SKM-1 (cell line): Measurements from ENCODE around the gene RMND1.
"Not testable (repeated sequence)": the region's sequence is repeated elsewhere in the genome, so short reads cannot be mapped to it uniquely, and the experiment has no call there.

ENCODE experiments used
- DNase-seq: peaks from one replicate; lab custom pipeline; 2025; ENCODE audit not compliant: unreplicated experiment; lab: John Stamatoyannopoulos, UW

RMND1 gene

GRCh38 chr6:151452750-151453427, 963 bp upstream of the RMND1 start:
- DNase-seq: no peak

GRCh38 chr6:151451417-151451949, 443 bp downstream of the RMND1 start:
- DNase-seq: no peak

GRCh38 chr6:151450928-151451327, 998 bp downstream of the RMND1 start:
- DNase-seq: not testable (repeated sequence)

- DNase-seq: no peak
Observed at GRCh38 chr6:151448623-151449022, 3.3 kb downstream of the RMND1 start.

GRCh38 chr6:151447237-151447636, 4.7 kb downstream of the RMND1 start:
- DNase-seq: no peak

- DNase-seq: no peak
Observed at GRCh38 chr6:151445482-151445881, 6.4 kb downstream of the RMND1 start.

- DNase-seq: no peak
Observed at GRCh38 chr6:151443911-151444621, 7.9 kb downstream of the RMND1 start.

GRCh38 chr6:151443454-151443853, 8.5 kb downstream of the RMND1 start:
- DNase-seq: no peak

- no peak for DNase-seq
Observed at GRCh38 chr6:151442371-151442770, 9.6 kb downstream of the RMND1 start.

GRCh38 chr6:151441390-151442166, 10.3 kb downstream of the RMND1 start:
- no peak for DNase-seq

- no peak for DNase-seq
Observed at GRCh38 chr6:151440930-151441329, 11.0 kb downstream of the RMND1 start.

- no peak for DNase-seq
Observed at GRCh38 chr6:151440498-151440897, 11.4 kb downstream of the RMND1 start.

- no peak for DNase-seq
Observed at GRCh38 chr6:151437401-151437800, 14.5 kb downstream of the RMND1 start.

- no peak for DNase-seq
Observed at GRCh38 chr6:151436802-151437201, 15.1 kb downstream of the RMND1 start.

- DNase-seq: no peak
Observed at GRCh38 chr6:151436300-151436699, 15.6 kb downstream of the RMND1 start.

GRCh38 chr6:151434369-151434768, 17.6 kb downstream of the RMND1 start:
- DNase-seq: no peak

GRCh38 chr6:151432651-151433050, 19.3 kb downstream of the RMND1 start:
- DNase-seq: no peak

- no peak for DNase-seq
Observed at GRCh38 chr6:151431337-151431736, 20.6 kb downstream of the RMND1 start.

- no peak for DNase-seq
Observed at GRCh38 chr6:151430886-151431285, 21.0 kb downstream of the RMND1 start.

- no peak for DNase-seq
Observed at GRCh38 chr6:151428093-151428735, 23.7 kb downstream of the RMND1 start.

- no peak for DNase-seq
Observed at GRCh38 chr6:151425561-151425960, 26.4 kb downstream of the RMND1 start.
